Fibroblast of villous mesenchyme (primary cell): ENCODE results near the gene RAP1GDS1. TPM values are rescaled to one million over a fixed set of nuclear protein-coding genes. Genes with fewer than 3 reads are reported as not detected.

Source experiments
- DNase-seq: peaks from one replicate; pipeline ENCODE4 v3.0.0-alpha.2; 2010; ENCODE audit warnings: low read depth
- H3K4me3 ChIP-seq: 2 replicates; pipeline ENCODE4 v1.5.1; 2011; ENCODE audit warnings: low read depth, mild to moderate bottlenecking, low read length
- total RNA-seq: library from RNA; depleted of rRNA; stranded (reverse); fragments of >200 nt; gene quantifications from 2 replicates; pipeline ENCODE4 v1.2.3, GENCODE V29; 2012
- TF ChIP-seq, protein P1 (sequence below): IDR thresholded peaks from 2 replicates; pipeline ENCODE4 v1.5.1; 2012; ENCODE audit warnings: low read depth, mild to moderate bottlenecking, low read length; ENCODE audit not compliant: insufficient read depth

RAP1GDS1 gene
- total RNA-seq, 1 donor: 82.5 TPM

DNA sequence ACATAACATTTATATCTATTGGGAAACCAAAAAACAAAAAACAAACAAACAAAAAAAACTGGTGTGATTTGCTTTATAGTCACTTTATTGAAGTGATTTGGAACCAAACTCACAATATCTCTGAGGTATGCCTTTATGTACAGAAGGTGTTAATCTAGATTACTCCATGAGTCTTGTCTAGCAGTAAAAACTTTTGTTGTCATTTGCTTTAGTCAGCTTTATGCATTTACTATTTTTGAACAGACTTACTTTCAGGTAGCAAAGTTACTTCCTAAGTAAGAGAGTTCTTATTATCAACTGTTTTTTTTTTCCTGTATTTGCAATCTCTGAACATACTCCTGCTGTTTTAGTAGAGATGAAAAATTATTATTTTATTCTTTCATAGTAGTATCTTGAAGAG is 39.5 kb downstream of the RAP1GDS1 start:
- DNase-seq: no peak
- H3K4me3 ChIP-seq: no peak overlapping the region
- TF ChIP-seq, protein P1, sequence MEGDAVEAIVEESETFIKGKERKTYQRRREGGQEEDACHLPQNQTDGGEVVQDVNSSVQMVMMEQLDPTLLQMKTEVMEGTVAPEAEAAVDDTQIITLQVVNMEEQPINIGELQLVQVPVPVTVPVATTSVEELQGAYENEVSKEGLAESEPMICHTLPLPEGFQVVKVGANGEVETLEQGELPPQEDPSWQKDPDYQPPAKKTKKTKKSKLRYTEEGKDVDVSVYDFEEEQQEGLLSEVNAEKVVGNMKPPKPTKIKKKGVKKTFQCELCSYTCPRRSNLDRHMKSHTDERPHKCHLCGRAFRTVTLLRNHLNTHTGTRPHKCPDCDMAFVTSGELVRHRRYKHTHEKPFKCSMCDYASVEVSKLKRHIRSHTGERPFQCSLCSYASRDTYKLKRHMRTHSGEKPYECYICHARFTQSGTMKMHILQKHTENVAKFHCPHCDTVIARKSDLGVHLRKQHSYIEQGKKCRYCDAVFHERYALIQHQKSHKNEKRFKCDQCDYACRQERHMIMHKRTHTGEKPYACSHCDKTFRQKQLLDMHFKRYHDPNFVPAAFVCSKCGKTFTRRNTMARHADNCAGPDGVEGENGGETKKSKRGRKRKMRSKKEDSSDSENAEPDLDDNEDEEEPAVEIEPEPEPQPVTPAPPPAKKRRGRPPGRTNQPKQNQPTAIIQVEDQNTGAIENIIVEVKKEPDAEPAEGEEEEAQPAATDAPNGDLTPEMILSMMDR: no peak

DNA sequence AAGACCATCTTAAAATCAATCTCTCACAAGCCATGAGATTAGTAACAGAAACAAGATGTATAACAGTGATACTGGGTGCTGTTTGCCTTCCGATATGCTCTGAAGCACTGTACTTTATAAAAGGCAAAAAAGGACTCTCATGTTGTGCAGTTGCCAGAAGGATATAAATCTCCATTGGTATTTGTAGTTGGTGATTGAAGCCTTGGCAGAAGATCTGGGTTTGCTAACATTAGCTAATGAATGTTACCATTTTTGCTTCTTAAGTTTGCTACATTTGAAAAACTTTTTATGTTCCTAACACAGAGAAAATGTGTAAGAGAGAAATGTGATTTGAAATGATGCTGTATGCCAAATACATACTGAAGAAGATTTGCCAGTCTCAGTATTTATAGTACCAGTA is 44.4 kb downstream of the RAP1GDS1 start:
- TF ChIP-seq, protein P1: no peak
- no peak overlapping the region for H3K4me3 ChIP-seq
- DNase-seq: no peak

DNA sequence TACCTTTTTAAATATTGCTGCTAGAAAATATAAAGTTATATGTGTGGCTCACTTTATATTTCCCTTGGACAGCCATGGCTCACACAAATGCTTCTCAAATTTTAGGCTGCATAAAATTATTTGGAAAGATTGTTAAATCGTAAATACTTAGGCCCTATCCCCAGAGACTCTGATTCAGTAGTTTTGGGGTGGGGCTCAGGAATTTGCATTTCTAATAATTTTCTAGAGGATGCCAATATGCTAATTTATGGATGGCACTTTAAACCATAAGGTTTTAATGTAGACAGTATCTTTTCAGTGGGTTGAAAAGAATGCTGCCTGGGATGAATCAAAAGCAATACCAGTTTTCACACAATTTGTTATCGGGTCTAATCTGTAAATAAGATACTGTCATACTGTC is 49.7 kb downstream of the RAP1GDS1 start:
- TF ChIP-seq, protein P1: no peak
- no peak overlapping the region for H3K4me3 ChIP-seq
- DNase-seq: no peak

- H3K4me3 ChIP-seq: no peak overlapping the region
- DNase-seq: no peak
- TF ChIP-seq, protein P1: no peak
These were observed 50.5 kb downstream of the RAP1GDS1 start for GRCh38 chr4:98311656-98312055.

- H3K4me3 ChIP-seq: no peak overlapping the region
- TF ChIP-seq, protein P1: no peak
- no peak for DNase-seq
These were observed 53.8 kb downstream of the RAP1GDS1 start for GRCh38 chr4:98314791-98315565.

DNA sequence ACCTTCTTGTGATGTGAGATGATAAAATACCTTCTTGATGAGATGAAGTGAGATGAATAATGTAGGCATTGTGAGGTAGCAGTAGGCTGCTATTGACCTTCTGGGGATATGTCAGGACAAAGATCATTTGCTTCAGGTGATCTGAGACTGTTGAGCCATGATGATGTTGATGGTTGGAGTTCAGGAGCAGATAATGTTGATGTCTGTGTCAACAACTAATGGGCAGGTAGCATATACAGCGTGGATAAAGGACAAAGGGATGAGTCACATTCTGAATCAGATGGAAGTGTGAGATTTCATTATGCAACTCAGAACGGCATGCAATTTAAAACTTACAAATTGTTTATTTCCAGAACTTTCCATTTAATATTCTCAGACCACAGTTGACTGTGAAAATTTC is 57.3 kb downstream of the RAP1GDS1 start:
- no peak for DNase-seq
- no peak overlapping the region for H3K4me3 ChIP-seq
- TF ChIP-seq, protein P1: no peak

DNA sequence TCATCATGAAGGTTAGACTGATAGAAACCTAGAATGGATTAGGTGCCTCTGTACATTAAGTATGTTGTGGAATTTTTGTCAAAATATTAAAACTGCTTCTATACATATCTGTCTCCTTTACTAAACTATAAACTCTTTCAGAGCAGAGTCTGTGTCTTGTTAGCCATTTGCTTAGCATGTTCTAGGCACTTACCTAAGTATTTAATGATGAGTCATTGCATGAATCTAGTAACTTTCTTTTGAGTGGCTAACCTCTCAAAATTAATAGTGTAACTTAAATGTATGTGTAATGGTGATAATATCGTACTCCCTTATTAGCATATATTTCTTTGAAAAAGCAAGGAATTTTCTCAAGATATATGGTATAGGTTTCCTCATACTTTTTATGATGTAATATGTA is 57.8 kb downstream of the RAP1GDS1 start:
- TF ChIP-seq, protein P1: no peak
- no peak overlapping the region for H3K4me3 ChIP-seq
- no peak for DNase-seq
